GM10248 (cell line): Measurements from ENCODE around the gene ASB6.

Experiments
- CTCF ChIA-PET: fragments of 300-600 bp; sonication (Branson Sonifier 250); formaldehyde crosslinking; extraction: SDS; loops from one replicate; lab custom pipeline; 2021; ENCODE audit warnings: antibody characterized with exemption; lab: Yijun Ruan, JAX
- POLR2A ChIA-PET: fragments of 350-650 bp; sonication (Branson Sonifier 250); formaldehyde crosslinking; extraction: SDS; loops from one replicate; lab custom pipeline; 2020; ENCODE audit warnings: antibody characterized with exemption; lab: Yijun Ruan, JAX
- DNase-seq: peaks from one replicate; pipeline ENCODE4 v3.0.0; 2012; ENCODE audit errors: extremely low spot score
- CTCF ChIP-seq: IDR thresholded peaks from 2 replicates; pipeline ENCODE4 v1.5.1; 2012; ENCODE audit warnings: mild to moderate bottlenecking, low read depth; ENCODE audit errors: extremely low read depth, missing control alignments, control extremely low read depth

Gene ASB6

GRCh38 chr9:129620669-129621295 lies 21.2 kb downstream of the ASB6 start, which contains the start of gene C9orf50:
Gene C9orf50, minus strand, starts transcription at chr9:129621101. Its CDS starts 527 bp downstream, at chr9:129620574.
- no peak for DNase-seq
- ChIA-PET CTCF (interaction anchor here (0.8 to 10.3 kb wide), 7 partner anchors 7 to 485 kb away, joined by 3 to 308 read pairs (median 3); no protein-coding TSS in a partner anchor), POLR2A (interaction anchor here (0.6 kb wide), 1 partner anchor 1642 kb away, joined by 4 read pairs; no protein-coding TSS in a partner anchor)
- no peak for TF ChIP-seq CTCF

GRCh38 chr9:129619787-129620668 lies 21.9 kb downstream of the ASB6 start:
- POLR2A ChIA-PET, result no interaction called here

GRCh38 chr9:129617167-129617566 lies 24.8 kb downstream of the ASB6 start:
- TF ChIP-seq CTCF, result peak; percentile 38
- CTCF ChIA-PET, result interaction anchor here (0.6 to 1.4 kb wide), 2 partner anchors 474 to 485 kb away, joined by 3 to 5 read pairs; no protein-coding TSS in a partner anchor
- no peak for DNase-seq
- POLR2A ChIA-PET, result no interaction called here

More at GRCh38 chr9:129619787-129620668, 21.9 kb downstream of the ASB6 start:
- CTCF ChIA-PET, result interaction anchor here (0.8 to 10.3 kb wide), 5 partner anchors 10 to 484 kb away, joined by 3 to 308 read pairs (median 3); no protein-coding TSS in a partner anchor
- no peak for TF ChIP-seq CTCF
- no peak for DNase-seq

- ChIA-PET POLR2A (interaction anchor here (0.6 kb wide), 1 partner anchor 830 kb away, joined by 5 read pairs; no protein-coding TSS in a partner anchor), CTCF (interaction anchor here (0.9 to 6.5 kb wide), 6 partner anchors 8 to 484 kb away, joined by 3 to 89 read pairs (median 7); partner anchors contain the start of genes C9orf50, IER5L and NTMT1)
- DNase-seq, result no peak
- no peak for TF ChIP-seq CTCF
Observed at GRCh38 chr9:129615407-129616285, 26.3 kb downstream of the ASB6 start.

GRCh38 chr9:129614932-129615331 lies 27.0 kb downstream of the ASB6 start:
- ChIA-PET CTCF (interaction anchor here (0.9 to 6.5 kb wide), 4 partner anchors 9 to 483 kb away, joined by 3 to 89 read pairs (median 12); partner anchors contain the start of genes C9orf50 and NTMT1), POLR2A (no interaction called here)
- DNase-seq, result no peak
- no peak for TF ChIP-seq CTCF
